RPMI7951 (cell line): ENCODE data around the gene MEF2D. TPM values are rescaled to one million over a fixed set of nuclear protein-coding genes. Genes with fewer than 3 reads are reported as not detected.

Experiments
- DNase-seq: peaks from one replicate; pipeline ENCODE4 v3.0.0-alpha.2; 2012; ENCODE audit warnings: low read depth
- total RNA-seq: library from RNA; depleted of rRNA; stranded (reverse); fragments of >200 nt; shearing (Covaris generic); gene quantifications from 2 replicates; pipeline ENCODE4 v1.2.3, GENCODE V29; 2014

The MEF2D gene
- total RNA-seq, 1 experiment from 2014 or later = 9.9 TPM

GRCh38 chr1:156500793-156501506 is 375 bp upstream of the MEF2D start:
- peak; percentile 96 for DNase-seq

- DNase-seq = no peak
Observed at GRCh38 chr1:156499842-156500542, 583 bp downstream of the MEF2D start.

GRCh38 chr1:156499194-156499841 is 1.3 kb downstream of the MEF2D start:
- no peak for DNase-seq

GRCh38 chr1:156498432-156499193 is 2.0 kb downstream of the MEF2D start:
- DNase-seq = peak; percentile 88

- no peak for DNase-seq
Observed at GRCh38 chr1:156497743-156498431, 2.7 kb downstream of the MEF2D start.

- DNase-seq = peak; percentile 51
Observed at GRCh38 chr1:156497078-156497742, 3.4 kb downstream of the MEF2D start.

- DNase-seq = peak; percentile 49
Observed at GRCh38 chr1:156496211-156496761, 4.3 kb downstream of the MEF2D start.

- no peak for DNase-seq
Observed at GRCh38 chr1:156495401-156496140, 5.0 kb downstream of the MEF2D start.

- no peak for DNase-seq
Observed at GRCh38 chr1:156494309-156494895, 6.2 kb downstream of the MEF2D start.

GRCh38 chr1:156493742-156494141 is 6.8 kb downstream of the MEF2D start:
- no peak for DNase-seq

GRCh38 chr1:156493154-156493631 is 7.4 kb downstream of the MEF2D start:
- no peak for DNase-seq

GRCh38 chr1:156492591-156493080 is 7.9 kb downstream of the MEF2D start:
- DNase-seq = no peak

GRCh38 chr1:156492013-156492590 is 8.5 kb downstream of the MEF2D start:
- DNase-seq = no peak

GRCh38 chr1:156491151-156491949 is 9.2 kb downstream of the MEF2D start:
- no peak for DNase-seq

GRCh38 chr1:156490401-156491032 is 10.1 kb downstream of the MEF2D start:
- no peak for DNase-seq

GRCh38 chr1:156489935-156490293 is 10.7 kb downstream of the MEF2D start:
- no peak for DNase-seq

GRCh38 chr1:156489166-156489934 is 11.2 kb downstream of the MEF2D start:
- DNase-seq = no peak
